ENCODE results near the gene PCYOX1L.

PCYOX1L gene

GRCh38 chr5:149367972-149368645, 10.3 kb downstream of the PCYOX1L start:
- no peak for DNase-seq (ENCODE audit: low read depth in 2 of 2)

GRCh38 chr5:149370878-149371277, 13.0 kb downstream of the PCYOX1L start:
- DNase-seq (ENCODE audit: low read depth in 2 of 2) = no peak

- peak; percentile 36 to 49 for DNase-seq (ENCODE audit: low read depth in 2 of 2)
These were observed 13.6 kb downstream of the PCYOX1L start for GRCh38 chr5:149371296-149371962.

GRCh38 chr5:149372076-149372795, 14.4 kb downstream of the PCYOX1L start:
- no peak for DNase-seq (ENCODE audit: low read depth in 2 of 2)

GRCh38 chr5:149372932-149373331, 15.1 kb downstream of the PCYOX1L start:
- DNase-seq (ENCODE audit: low read depth in 2 of 2) = no peak

- no peak for DNase-seq (ENCODE audit: low read depth in 2 of 2)
These were observed 16.5 kb downstream of the PCYOX1L start for GRCh38 chr5:149374303-149374702.

- no peak for DNase-seq (ENCODE audit: low read depth in 2 of 2)
These were observed 17.0 kb downstream of the PCYOX1L start for GRCh38 chr5:149374801-149375200.

- DNase-seq (ENCODE audit: low read depth in 2 of 2) = no peak
These were observed 17.6 kb downstream of the PCYOX1L start for GRCh38 chr5:149375434-149375833.

GRCh38 chr5:149376104-149376503, 18.3 kb downstream of the PCYOX1L start:
- DNase-seq (ENCODE audit: low read depth in 2 of 2) = no peak

- DNase-seq (ENCODE audit: low read depth in 2 of 2) = no peak
These were observed 19.0 kb downstream of the PCYOX1L start for GRCh38 chr5:149376711-149377447.

- DNase-seq (ENCODE audit: low read depth in 2 of 2) = no peak
These were observed 20.5 kb downstream of the PCYOX1L start for GRCh38 chr5:149378241-149378820.

- DNase-seq (ENCODE audit: low read depth in 2 of 2) = no peak
These were observed 21.4 kb downstream of the PCYOX1L start, which contains the start of gene IL17B for GRCh38 chr5:149379177-149379761. Gene IL17B, minus strand, starts transcription at chr5:149379292. Its CDS starts 67 bp downstream, at chr5:149379225.

- no peak for DNase-seq (ENCODE audit: low read depth in 2 of 2)
These were observed 22.1 kb downstream of the PCYOX1L start for GRCh38 chr5:149379818-149380374.

- no peak for DNase-seq (ENCODE audit: low read depth in 2 of 2)
These were observed 22.7 kb downstream of the PCYOX1L start for GRCh38 chr5:149380466-149381121.

- no peak for DNase-seq (ENCODE audit: low read depth in 2 of 2)
These were observed 23.6 kb downstream of the PCYOX1L start for GRCh38 chr5:149381261-149381985.

GRCh38 chr5:149381986-149382338, 24.1 kb downstream of the PCYOX1L start:
- peak; percentile 37 to 65 for DNase-seq (ENCODE audit: low read depth in 2 of 2)

- no peak for DNase-seq (ENCODE audit: low read depth in 2 of 2)
These were observed 24.8 kb downstream of the PCYOX1L start for GRCh38 chr5:149382517-149383220.

GRCh38 chr5:149383399-149383798, 25.6 kb downstream of the PCYOX1L start:
- no peak for DNase-seq (ENCODE audit: low read depth in 2 of 2)

GRCh38 chr5:149386166-149386565, 28.3 kb downstream of the PCYOX1L start:
- no peak for DNase-seq (ENCODE audit: low read depth in 2 of 2)

Measured in stimulated activated CD4-positive, alpha-beta T cell treated with anti-CD3 and anti-CD28 coated beads, Interleukin-1b, Interleukin-23, amount 100 ng/mL, for 1 hour (primary cell).